Measurements from ENCODE around the gene NFIA. TPM values are rescaled to one million over a fixed set of nuclear protein-coding genes. Genes with fewer than 3 reads are reported as not detected.

The NFIA gene
- total and polyA plus RNA-seq, 2 donors (not counting 1 experiment from before 2014, with no cell fraction given) = 5.4 to 11.0 TPM

GRCh38 chr1:61220536-61220935 is 138.2 kb downstream of the NFIA start:
- no peaks in the 10 kb centered on the region for H4K20me1 ChIP-seq (ENCODE audit: control insufficient read depth, extremely low read depth, insufficient read depth, low read length)

GRCh38 chr1:61221642-61222041 is 139.3 kb downstream of the NFIA start:
- Histone ChIP-seq H3K9me3 (ENCODE audit: control insufficient read depth, insufficient read depth, low read depth, low read length) (no peaks in the 10 kb centered on the region), H3K4me2 (ENCODE audit: extremely low read depth, insufficient read depth, low read length) (no peak overlapping the region), H3K9ac (ENCODE audit: insufficient read depth, low read length) (no peak overlapping the region), H2AFZ (ENCODE audit: low read length) (no peak overlapping the region), H3K27ac (ENCODE audit: insufficient read depth, low read length) (no peak overlapping the region), H3K36me3 (ENCODE audit: control insufficient read depth, insufficient read depth, low read length) (no peaks in the 10 kb centered on the region), H4K20me1 (ENCODE audit: control insufficient read depth, extremely low read depth, insufficient read depth, low read length) (no peaks in the 10 kb centered on the region), H3K27me3 (ENCODE audit: control insufficient read depth, insufficient read depth, low read length) (no peaks in the 10 kb centered on the region), H3K79me2 (ENCODE audit: control insufficient read depth, insufficient read depth, low read length) (no peaks in the 10 kb centered on the region), H3K4me3 (replicated peaks in 1 of 4; ENCODE audit: control extremely low read depth in 1 of 4, insufficient read depth in 1 of 4, low read depth in 3 of 4, low read length in 4 of 4) (no peak overlapping the region), H3K4me1 (ENCODE audit: control insufficient read depth, extremely low read depth, insufficient read depth, low read length) (no peaks in the 10 kb centered on the region)
- peak in 1 of 2 donors; percentile 6 for DNase-seq (ENCODE audit: low read depth in 2 of 2)
- TF ChIP-seq EZH2 (IDR thresholded peaks at IDR 0.05; ENCODE audit: low read length, missing control alignments) = no peak

More at GRCh38 chr1:61220536-61220935, 138.2 kb downstream of the NFIA start:
- Histone ChIP-seq H3K4me3 (replicated peaks in 1 of 4; ENCODE audit: control extremely low read depth in 1 of 4, insufficient read depth in 1 of 4, low read depth in 3 of 4, low read length in 4 of 4) (no peak overlapping the region), H3K36me3 (ENCODE audit: control insufficient read depth, insufficient read depth, low read length) (no peaks in the 10 kb centered on the region), H3K4me2 (ENCODE audit: extremely low read depth, insufficient read depth, low read length) (no peak overlapping the region), H3K27ac (ENCODE audit: insufficient read depth, low read length) (no peak overlapping the region), H3K79me2 (ENCODE audit: control insufficient read depth, insufficient read depth, low read length) (no peaks in the 10 kb centered on the region), H3K9ac (ENCODE audit: insufficient read depth, low read length) (no peak overlapping the region), H3K9me3 (ENCODE audit: control insufficient read depth, insufficient read depth, low read depth, low read length) (no peaks in the 10 kb centered on the region), H2AFZ (ENCODE audit: low read length) (no peak overlapping the region), H3K27me3 (ENCODE audit: control insufficient read depth, insufficient read depth, low read length) (no peaks in the 10 kb centered on the region), H3K4me1 (ENCODE audit: control insufficient read depth, extremely low read depth, insufficient read depth, low read length) (no peaks in the 10 kb centered on the region)
- no peak for TF ChIP-seq CTCF (conservative IDR thresholded peaks at IDR 0.05 in 1 of 2, IDR thresholded peaks at IDR 0.05 in 1 of 2; ENCODE audit: low read depth in 1 of 2, low read length in 2 of 2)
- TF ChIP-seq EZH2 (IDR thresholded peaks at IDR 0.05; ENCODE audit: low read length, missing control alignments) = no peak
- peak; percentile 53 to 58 for DNase-seq (ENCODE audit: low read depth in 2 of 2)

- no peaks in the 10 kb centered on the region for H3K27me3 ChIP-seq (ENCODE audit: control insufficient read depth, insufficient read depth, low read length)
- H4K20me1 ChIP-seq (ENCODE audit: control insufficient read depth, extremely low read depth, insufficient read depth, low read length) = no peaks in the 10 kb centered on the region
- H2AFZ ChIP-seq (ENCODE audit: low read length) = no peak overlapping the region
- H3K79me2 ChIP-seq (ENCODE audit: control insufficient read depth, insufficient read depth, low read length) = no peaks in the 10 kb centered on the region
- no peak overlapping the region for H3K4me2 ChIP-seq (ENCODE audit: extremely low read depth, insufficient read depth, low read length)
- no peaks in the 10 kb centered on the region for H3K9me3 ChIP-seq (ENCODE audit: control insufficient read depth, insufficient read depth, low read depth, low read length)
- no peak overlapping the region for H3K9ac ChIP-seq (ENCODE audit: insufficient read depth, low read length)
- H3K4me1 ChIP-seq (ENCODE audit: control insufficient read depth, extremely low read depth, insufficient read depth, low read length) = no peaks in the 10 kb centered on the region
- H3K4me3 ChIP-seq (replicated peaks in 1 of 4; ENCODE audit: control extremely low read depth in 1 of 4, insufficient read depth in 1 of 4, low read depth in 3 of 4, low read length in 4 of 4) = no peak overlapping the region
- H3K27ac ChIP-seq (ENCODE audit: insufficient read depth, low read length) = no peak overlapping the region
- DNase-seq (ENCODE audit: low read depth in 2 of 2) = no peak
- TF ChIP-seq EZH2 (IDR thresholded peaks at IDR 0.05; ENCODE audit: low read length, missing control alignments) (no peak), CTCF (conservative IDR thresholded peaks at IDR 0.05 in 1 of 2, IDR thresholded peaks at IDR 0.05 in 1 of 2; ENCODE audit: low read depth in 1 of 2, low read length in 2 of 2) (no peak)
- no peaks in the 10 kb centered on the region for H3K36me3 ChIP-seq (ENCODE audit: control insufficient read depth, insufficient read depth, low read length)
These were observed 139.9 kb downstream of the NFIA start for GRCh38 chr1:61222240-61222639.

Data from fibroblast of lung (primary cell).